Neural cell (in vitro differentiated cells): Measurements from ENCODE around the gene CA6. TPM values are rescaled to one million over a fixed set of nuclear protein-coding genes. Genes with fewer than 3 reads are reported as not detected.

Experiments
- H2AFZ ChIP-seq: fragments of 200-600, 300-800 bp; sonication (generic), shearing (Covaris generic); 2 replicates; pipeline ENCODE4 v1.6.0; 2014; ENCODE audit warnings: low read depth, mild to moderate bottlenecking, antibody characterized with exemption, low read length, moderate library complexity
- H3F3A ChIP-seq: fragments of 200-600 bp; shearing (Covaris generic); 2 replicates; pipeline ENCODE4 v1.6.1; 2016; ENCODE audit warnings: mild to moderate bottlenecking, moderate library complexity, mixed read lengths, antibody characterized with exemption, low read length; ENCODE audit not compliant: insufficient read depth, poor library complexity, severe bottlenecking
- H3K27ac ChIP-seq: fragments of 200-600, 300-800 bp; sonication (generic), shearing (Covaris generic); 2 replicates; pipeline ENCODE4 v1.5.1; 2014; ENCODE audit warnings: mild to moderate bottlenecking, low read length, moderate library complexity
- H3K27me3 ChIP-seq: fragments of 300-800, 200-600 bp; sonication (generic), shearing (Covaris generic); 2 replicates; pipeline ENCODE4 v1.6.0; 2014; ENCODE audit warnings: mild to moderate bottlenecking, low read depth, low read length, moderate library complexity; ENCODE audit not compliant: insufficient read depth
- H3K36me3 ChIP-seq: fragments of 300-800, 200-600 bp; sonication (generic), shearing (Covaris generic); 2 replicates; pipeline ENCODE4 v1.5.1; 2014; ENCODE audit warnings: mild to moderate bottlenecking, antibody characterized with exemption, low read length, moderate library complexity; ENCODE audit not compliant: insufficient read depth
- H3K4me2 ChIP-seq: fragments of 300-800, 200-600 bp; sonication (generic), shearing (Covaris generic); 2 replicates; pipeline ENCODE4 v1.6.0; 2014; ENCODE audit warnings: mild to moderate bottlenecking, low read length
- H3K4me3 ChIP-seq: fragments of 300-800, 200-600 bp; sonication (generic), shearing (Covaris generic); 2 replicates; pipeline ENCODE4 v1.5.1; 2014; ENCODE audit warnings: mild to moderate bottlenecking, low read length, moderate library complexity
- H3K79me2 ChIP-seq: fragments of 200-600 bp; shearing (Covaris generic); replicated peaks from 2 replicates; pipeline ENCODE4 v1.6.0; 2014; ENCODE audit warnings: mild to moderate bottlenecking, low read length, moderate library complexity; ENCODE audit not compliant: insufficient read depth
- H3K9ac ChIP-seq: fragments of 300-800, 200-600 bp; sonication (generic), shearing (Covaris generic); 2 replicates; pipeline ENCODE4 v1.6.1; 2016; ENCODE audit warnings: mild to moderate bottlenecking, low read length, mixed read lengths
- H3K9me2 ChIP-seq: fragments of 200-600 bp; shearing (Covaris generic); 2 replicates; pipeline ENCODE4 v1.6.1; 2016; ENCODE audit warnings: mild to moderate bottlenecking, low read length, mixed read lengths; ENCODE audit not compliant: insufficient read depth
- H3K9me3 ChIP-seq: fragments of 200-600, 300-800 bp; sonication (generic), shearing (Covaris generic); 2 replicates; pipeline ENCODE4 v1.6.1; 2016; ENCODE audit warnings: mild to moderate bottlenecking, mixed run types, low read length, moderate library complexity, mixed read lengths
- H4K20me1 ChIP-seq: fragments of 200-600 bp; shearing (Covaris generic); 2 replicates; pipeline ENCODE4 v1.6.1; 2016; ENCODE audit warnings: mild to moderate bottlenecking, mixed run types; ENCODE audit not compliant: insufficient read depth
- EP300 ChIP-seq: fragments of 450-650 bp; conservative IDR thresholded peaks from 2 replicates; pipeline ENCODE4 v1.6.1; 2014; ENCODE audit warnings: antibody characterized with exemption, mild to moderate bottlenecking, moderate library complexity; ENCODE audit not compliant: poor library complexity, severe bottlenecking
- EZH2 ChIP-seq: fragments of 200-600, 300-800 bp; shearing (Covaris generic), sonication (generic); IDR thresholded peaks from 2 replicates; pipeline ENCODE4 v1.6.1; 2014; ENCODE audit warnings: antibody characterized with exemption, low read length, borderline replicate concordance, mild to moderate bottlenecking; ENCODE audit not compliant: insufficient read depth, poor library complexity, severe bottlenecking
- MXI1 ChIP-seq: fragments of 450-650 bp; conservative IDR thresholded peaks from 2 replicates; pipeline ENCODE4 v1.6.1; 2014; ENCODE audit warnings: antibody characterized with exemption, mild to moderate bottlenecking; ENCODE audit not compliant: poor library complexity, severe bottlenecking
- POLR2AphosphoS5 ChIP-seq: IDR thresholded peaks from 2 replicates; pipeline ENCODE4 v1.6.1; 2012
- RAD21 ChIP-seq: fragments of 450-650 bp; conservative IDR thresholded peaks from 2 replicates; pipeline ENCODE4 v1.6.1; 2014; ENCODE audit warnings: antibody characterized with exemption, mild to moderate bottlenecking, moderate library complexity
- SMC3 ChIP-seq: fragments of 450-650 bp; conservative IDR thresholded peaks from 2 replicates; pipeline ENCODE4 v1.6.1; 2014; ENCODE audit warnings: antibody characterized with exemption, mild to moderate bottlenecking, moderate library complexity; ENCODE audit not compliant: poor library complexity
- TAF1 ChIP-seq: IDR thresholded peaks from 2 replicates; pipeline ENCODE4 v1.6.1; 2012; ENCODE audit warnings: low read depth
- polyA plus RNA-seq: library from polyadenylated mRNA; depleted of rRNA; stranded (reverse); fragments of >200 nt; gene quantifications from 2 replicates; pipeline ENCODE4 v1.2.3, GENCODE V29; 2014
- TF ChIP-seq, protein P1 (sequence below): IDR thresholded peaks from 2 replicates; pipeline ENCODE4 v1.6.1; 2012; ENCODE audit warnings: borderline replicate concordance
- TF ChIP-seq, protein P2 (sequence below): fragments of 450-650 bp; IDR thresholded peaks from 2 replicates; pipeline ENCODE4 v1.5.1; 2014; ENCODE audit warnings: antibody characterized with exemption, mild to moderate bottlenecking, moderate library complexity; ENCODE audit not compliant: poor library complexity, severe bottlenecking

The CA6 gene
- polyA plus RNA-seq, 1 donor from 2014 or later = not detected

DNA sequence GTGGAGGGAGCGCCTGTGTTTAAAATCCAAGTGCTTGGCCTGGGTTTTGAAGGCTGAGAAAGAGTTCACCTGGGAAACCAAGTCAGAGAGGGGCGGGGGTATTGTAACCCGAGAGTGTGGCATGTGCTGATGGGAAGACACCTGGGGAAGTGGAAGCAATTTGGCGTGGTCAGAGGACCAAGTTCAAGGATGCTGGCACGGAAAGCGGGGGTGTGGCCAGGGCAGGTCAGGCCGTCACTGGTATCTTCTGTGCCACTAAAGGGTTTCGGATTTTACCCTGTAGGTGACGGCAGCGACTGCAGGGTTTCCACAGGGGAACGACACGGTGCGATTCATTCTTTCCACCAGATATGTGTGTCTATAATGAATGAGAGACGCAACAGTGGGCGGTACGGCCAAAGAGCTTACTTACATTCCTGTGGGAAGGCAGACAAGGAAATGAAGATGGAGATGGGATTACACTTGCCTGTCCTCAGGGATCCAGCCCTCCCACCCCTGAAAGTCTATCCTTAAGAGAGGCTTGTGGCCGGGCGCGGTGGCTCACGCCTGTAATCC, 31.3 kb downstream of the CA6 start:
- H2AFZ ChIP-seq = no peak overlapping the region
- TF ChIP-seq TAF1 = no peak
- TF ChIP-seq MXI1 = no peak
- no peaks in the 10 kb centered on the region for H3F3A ChIP-seq
- no peaks in the 10 kb centered on the region for H3K9me2 ChIP-seq
- no peaks in the 10 kb centered on the region for H3K27me3 ChIP-seq
- no peak overlapping the region for H3K27ac ChIP-seq
- H3K4me2 ChIP-seq = no peak overlapping the region
- no peaks in the 10 kb centered on the region for H4K20me1 ChIP-seq
- no peaks in the 10 kb centered on the region for H3K9me3 ChIP-seq
- H3K36me3 ChIP-seq = no peaks in the 10 kb centered on the region
- no peak overlapping the region for H3K4me3 ChIP-seq
- H3K9ac ChIP-seq = no peak overlapping the region
- no peaks in the 10 kb centered on the region for H3K79me2 ChIP-seq

GRCh38 chr1:8980656-8981055, 35.0 kb downstream of the CA6 start:
- Histone ChIP-seq H3F3A (no peaks in the 10 kb centered on the region), H3K9ac (no peak overlapping the region), H3K27ac (no peak overlapping the region), H3K79me2 (no peaks in the 10 kb centered on the region), H3K27me3 (no peaks in the 10 kb centered on the region), H2AFZ (no peak overlapping the region), H3K9me2 (no peaks in the 10 kb centered on the region), H3K4me3 (no peak overlapping the region), H3K36me3 (no peaks in the 10 kb centered on the region), H3K9me3 (no peaks in the 10 kb centered on the region), H3K4me2 (no peak overlapping the region), H4K20me1 (no peaks in the 10 kb centered on the region)
- no peak for TF ChIP-seq EP300
- no peak for TF ChIP-seq MXI1
- no peak for TF ChIP-seq EZH2
- TF ChIP-seq, protein P1, sequence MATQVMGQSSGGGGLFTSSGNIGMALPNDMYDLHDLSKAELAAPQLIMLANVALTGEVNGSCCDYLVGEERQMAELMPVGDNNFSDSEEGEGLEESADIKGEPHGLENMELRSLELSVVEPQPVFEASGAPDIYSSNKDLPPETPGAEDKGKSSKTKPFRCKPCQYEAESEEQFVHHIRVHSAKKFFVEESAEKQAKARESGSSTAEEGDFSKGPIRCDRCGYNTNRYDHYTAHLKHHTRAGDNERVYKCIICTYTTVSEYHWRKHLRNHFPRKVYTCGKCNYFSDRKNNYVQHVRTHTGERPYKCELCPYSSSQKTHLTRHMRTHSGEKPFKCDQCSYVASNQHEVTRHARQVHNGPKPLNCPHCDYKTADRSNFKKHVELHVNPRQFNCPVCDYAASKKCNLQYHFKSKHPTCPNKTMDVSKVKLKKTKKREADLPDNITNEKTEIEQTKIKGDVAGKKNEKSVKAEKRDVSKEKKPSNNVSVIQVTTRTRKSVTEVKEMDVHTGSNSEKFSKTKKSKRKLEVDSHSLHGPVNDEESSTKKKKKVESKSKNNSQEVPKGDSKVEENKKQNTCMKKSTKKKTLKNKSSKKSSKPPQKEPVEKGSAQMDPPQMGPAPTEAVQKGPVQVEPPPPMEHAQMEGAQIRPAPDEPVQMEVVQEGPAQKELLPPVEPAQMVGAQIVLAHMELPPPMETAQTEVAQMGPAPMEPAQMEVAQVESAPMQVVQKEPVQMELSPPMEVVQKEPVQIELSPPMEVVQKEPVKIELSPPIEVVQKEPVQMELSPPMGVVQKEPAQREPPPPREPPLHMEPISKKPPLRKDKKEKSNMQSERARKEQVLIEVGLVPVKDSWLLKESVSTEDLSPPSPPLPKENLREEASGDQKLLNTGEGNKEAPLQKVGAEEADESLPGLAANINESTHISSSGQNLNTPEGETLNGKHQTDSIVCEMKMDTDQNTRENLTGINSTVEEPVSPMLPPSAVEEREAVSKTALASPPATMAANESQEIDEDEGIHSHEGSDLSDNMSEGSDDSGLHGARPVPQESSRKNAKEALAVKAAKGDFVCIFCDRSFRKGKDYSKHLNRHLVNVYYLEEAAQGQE = no peak
- TF ChIP-seq SMC3 = no peak
- TF ChIP-seq TAF1 = no peak
- TF ChIP-seq, protein P2, sequence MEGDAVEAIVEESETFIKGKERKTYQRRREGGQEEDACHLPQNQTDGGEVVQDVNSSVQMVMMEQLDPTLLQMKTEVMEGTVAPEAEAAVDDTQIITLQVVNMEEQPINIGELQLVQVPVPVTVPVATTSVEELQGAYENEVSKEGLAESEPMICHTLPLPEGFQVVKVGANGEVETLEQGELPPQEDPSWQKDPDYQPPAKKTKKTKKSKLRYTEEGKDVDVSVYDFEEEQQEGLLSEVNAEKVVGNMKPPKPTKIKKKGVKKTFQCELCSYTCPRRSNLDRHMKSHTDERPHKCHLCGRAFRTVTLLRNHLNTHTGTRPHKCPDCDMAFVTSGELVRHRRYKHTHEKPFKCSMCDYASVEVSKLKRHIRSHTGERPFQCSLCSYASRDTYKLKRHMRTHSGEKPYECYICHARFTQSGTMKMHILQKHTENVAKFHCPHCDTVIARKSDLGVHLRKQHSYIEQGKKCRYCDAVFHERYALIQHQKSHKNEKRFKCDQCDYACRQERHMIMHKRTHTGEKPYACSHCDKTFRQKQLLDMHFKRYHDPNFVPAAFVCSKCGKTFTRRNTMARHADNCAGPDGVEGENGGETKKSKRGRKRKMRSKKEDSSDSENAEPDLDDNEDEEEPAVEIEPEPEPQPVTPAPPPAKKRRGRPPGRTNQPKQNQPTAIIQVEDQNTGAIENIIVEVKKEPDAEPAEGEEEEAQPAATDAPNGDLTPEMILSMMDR = no peak
- no peak for TF ChIP-seq POLR2AphosphoS5
- no peak for TF ChIP-seq RAD21

- Histone ChIP-seq H3K9ac (no peak overlapping the region), H3K4me2 (no peak overlapping the region), H3K79me2 (no peaks in the 10 kb centered on the region), H3K9me3 (no peaks in the 10 kb centered on the region), H3K27me3 (no peaks in the 10 kb centered on the region), H3K4me3 (no peak overlapping the region), H3F3A (no peaks in the 10 kb centered on the region), H3K27ac (no peak overlapping the region), H3K9me2 (no peaks in the 10 kb centered on the region), H4K20me1 (no peaks in the 10 kb centered on the region), H2AFZ (no peak overlapping the region), H3K36me3 (no peaks in the 10 kb centered on the region)
- no peak for TF ChIP-seq EP300
- TF ChIP-seq TAF1 = no peak
- TF ChIP-seq EZH2 = no peak
- TF ChIP-seq, protein P2 = no peak
- no peak for TF ChIP-seq SMC3
- TF ChIP-seq, protein P1 = no peak
- no peak for TF ChIP-seq RAD21
- TF ChIP-seq POLR2AphosphoS5 = no peak
These were observed 35.5 kb downstream of the CA6 start for GRCh38 chr1:8981169-8981568.
